HG03103 (cell line): Measurements from ENCODE around the gene DYNLRB2.

ENCODE experiments used
- ATAC-seq: cut with Tn5 transposase; IDR thresholded peaks from one replicate; pipeline ENCODE4 v1.9.1; 2021; ENCODE audit warnings: low read depth; ENCODE audit not compliant: unreplicated experiment

Gene DYNLRB2

DNA sequence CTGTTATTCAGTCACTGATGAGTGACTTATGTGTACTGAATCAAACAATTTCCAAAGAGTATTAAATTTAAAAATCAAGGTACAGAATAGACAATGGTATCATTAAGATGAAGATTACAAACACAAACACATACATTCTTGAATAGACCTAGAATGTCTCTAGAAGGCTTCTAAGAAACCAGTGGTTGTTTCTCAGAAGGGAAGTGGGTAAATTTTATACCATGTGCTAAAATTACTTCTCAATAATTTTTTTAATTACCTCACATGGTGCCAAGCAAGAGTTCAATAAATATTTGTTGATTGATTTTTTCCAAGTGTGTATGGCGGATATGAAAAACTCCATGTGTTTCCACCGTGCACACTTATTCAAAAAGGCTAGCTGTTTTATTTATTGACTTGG is 6.4 kb downstream of the DYNLRB2 start:
- no peak for ATAC-seq

DNA sequence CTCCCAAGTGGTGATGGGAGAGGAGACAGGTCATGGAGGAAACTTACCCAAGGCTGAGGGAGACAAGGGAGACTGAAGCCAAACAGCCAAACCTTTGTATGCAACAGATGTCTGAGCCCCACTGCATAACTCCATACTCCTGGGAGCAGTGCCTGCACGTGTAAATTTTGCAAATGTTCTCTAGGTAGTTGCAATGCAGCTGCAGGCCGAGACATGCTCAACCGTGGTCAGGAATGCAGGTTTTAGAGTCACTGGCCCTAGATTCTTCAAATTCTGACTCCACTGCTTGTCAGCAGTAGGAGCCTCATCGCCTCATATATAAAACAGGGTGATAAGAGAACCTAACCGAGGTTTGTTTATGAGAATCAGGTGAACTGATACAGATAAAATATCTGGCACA is 11.5 kb downstream of the DYNLRB2 start:
- no peak for ATAC-seq

GRCh38 chr16:80554033-80554432 is 13.2 kb downstream of the DYNLRB2 start:
- no peak for ATAC-seq

GRCh38 chr16:80556481-80556880 is 15.7 kb downstream of the DYNLRB2 start:
- ATAC-seq = no peak

DNA sequence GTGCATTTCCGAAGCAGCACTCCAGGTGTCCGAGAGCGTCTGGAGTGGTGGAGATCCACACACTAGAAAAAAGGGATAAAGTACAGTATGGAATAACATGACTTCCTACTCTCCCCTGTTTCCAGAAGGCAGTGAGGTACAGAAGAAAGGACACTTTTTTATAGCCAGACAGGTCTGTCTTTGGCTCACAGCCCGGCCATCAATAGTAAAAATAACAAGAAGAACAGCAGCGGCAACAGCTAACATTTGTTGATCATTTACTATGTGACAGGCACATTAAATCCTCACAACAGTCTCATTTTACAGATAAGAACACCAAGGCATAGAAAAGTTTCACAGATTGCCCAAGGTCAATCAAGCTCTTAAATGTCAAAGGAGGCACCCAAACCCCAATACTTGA is 16.2 kb downstream of the DYNLRB2 start:
- no peak for ATAC-seq

DNA sequence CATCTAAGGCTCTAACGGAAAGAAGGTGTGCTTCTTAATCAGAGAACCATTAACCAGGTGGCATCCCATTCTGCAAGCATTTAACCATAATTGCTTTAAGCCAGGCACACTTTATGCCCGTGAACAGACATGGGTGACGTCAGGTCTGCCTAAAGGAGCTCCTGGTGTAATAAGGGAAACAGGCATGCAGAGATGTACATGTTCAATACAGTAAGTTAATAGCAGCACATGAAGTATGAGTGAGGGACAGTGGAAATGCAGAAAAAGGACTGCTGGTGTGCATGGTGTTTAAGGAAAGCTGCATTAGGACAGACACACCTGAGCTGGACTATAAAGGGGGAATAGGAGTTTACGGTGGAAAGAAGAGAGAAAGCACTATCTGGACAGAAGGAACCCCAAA is 18.6 kb downstream of the DYNLRB2 start:
- ATAC-seq = no peak

GRCh38 chr16:80563066-80563465 is 22.3 kb downstream of the DYNLRB2 start:
- ATAC-seq = no peak

DNA sequence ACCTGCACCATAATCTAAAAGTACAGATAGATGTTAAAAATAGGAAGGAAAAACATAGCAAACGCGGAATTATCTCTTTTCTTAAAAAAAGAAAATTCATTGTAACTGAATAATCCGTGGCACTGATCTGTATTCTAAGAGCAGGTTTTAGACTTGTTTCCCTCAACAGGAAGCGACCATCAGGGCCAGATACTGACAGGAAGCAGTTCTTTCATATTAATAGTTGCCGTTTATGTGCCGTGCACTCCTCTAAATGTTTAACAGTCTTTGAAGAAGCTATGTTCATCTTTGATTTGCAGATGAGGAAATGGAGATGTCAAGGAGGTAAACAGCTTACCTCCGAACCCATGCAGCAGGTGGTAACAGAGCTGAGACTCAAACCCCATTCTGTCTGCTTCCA is 23.6 kb downstream of the DYNLRB2 start:
- no peak for ATAC-seq

DNA sequence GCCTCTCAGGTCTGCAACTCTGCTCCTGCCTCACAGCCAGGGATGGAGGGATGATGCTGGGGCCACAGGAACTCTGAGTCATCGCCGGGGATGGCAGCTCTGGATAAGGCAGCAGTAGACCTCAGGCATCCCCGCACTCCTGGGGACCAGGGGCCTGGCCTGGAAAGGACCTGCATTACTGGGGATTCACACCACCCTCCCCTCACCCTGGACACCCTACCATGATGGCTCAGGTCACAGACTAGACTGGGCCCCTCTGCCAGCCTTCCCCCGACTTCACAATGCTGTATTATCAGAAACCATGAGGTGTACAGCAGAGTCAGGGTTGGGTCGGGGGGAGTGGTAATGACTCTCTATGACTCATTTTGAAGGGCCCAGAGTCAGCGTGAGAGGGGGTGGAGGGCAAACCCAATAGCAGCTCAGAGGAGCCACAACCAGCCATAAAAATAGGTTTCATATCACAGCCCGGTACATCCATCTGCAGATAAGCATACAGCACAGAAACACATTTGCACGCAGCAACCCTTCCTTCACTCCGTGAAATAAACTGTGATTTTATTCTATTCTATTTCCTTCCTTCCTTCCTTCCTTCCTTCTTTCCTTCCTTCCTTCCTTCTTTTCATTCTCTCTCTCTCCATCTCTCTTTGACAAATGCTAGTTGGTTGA is 28.8 kb downstream of the DYNLRB2 start:
- peak; percentile 76 for ATAC-seq

GRCh38 chr16:80570106-80570478 is 29.3 kb downstream of the DYNLRB2 start:
- ATAC-seq = no peak

GRCh38 chr16:80573700-80574120 is 32.9 kb downstream of the DYNLRB2 start:
- no peak for ATAC-seq

- no peak for ATAC-seq
These were observed 35.6 kb downstream of the DYNLRB2 start for GRCh38 chr16:80576343-80576912.

DNA sequence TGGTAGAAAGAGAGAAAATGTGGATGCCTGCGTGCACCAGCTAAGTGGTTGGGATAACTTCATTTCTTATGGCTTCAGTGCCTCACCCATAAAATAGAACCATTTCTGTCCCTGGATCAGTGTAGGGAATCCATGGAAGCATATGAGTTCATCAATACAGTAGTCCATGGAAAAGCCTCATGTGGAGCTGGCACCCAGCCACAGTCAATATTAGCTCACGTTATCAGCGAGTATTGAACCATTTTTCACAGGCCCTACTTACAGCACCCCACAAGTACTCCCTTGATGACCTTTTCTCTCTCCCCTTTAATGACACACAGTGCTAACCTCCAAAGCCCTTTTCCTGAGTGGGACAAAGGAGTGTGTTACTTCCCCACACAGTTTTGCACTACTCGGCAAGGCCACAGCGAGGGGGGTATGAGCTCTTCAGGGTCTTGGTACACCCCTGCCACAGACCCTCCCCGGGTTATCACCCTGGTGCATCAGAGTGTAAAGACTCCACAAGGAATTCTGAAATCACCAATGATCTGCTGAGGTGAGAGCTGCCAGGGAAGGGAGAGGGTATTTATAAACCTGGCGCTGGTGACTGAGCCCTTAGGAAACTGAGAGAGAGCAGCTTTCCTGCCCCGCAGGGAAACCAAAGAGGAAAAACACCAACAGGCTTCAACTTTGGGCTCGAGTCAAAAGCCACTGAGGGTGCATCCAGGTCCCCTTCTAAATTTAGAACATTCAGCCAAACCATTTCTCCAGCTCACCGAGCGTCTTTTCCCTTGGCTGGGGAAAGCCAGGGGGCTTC is 36.9 kb downstream of the DYNLRB2 start:
- ATAC-seq = no peak

GRCh38 chr16:80580109-80580832 is 39.5 kb downstream of the DYNLRB2 start:
- ATAC-seq = peak; percentile 89

DNA sequence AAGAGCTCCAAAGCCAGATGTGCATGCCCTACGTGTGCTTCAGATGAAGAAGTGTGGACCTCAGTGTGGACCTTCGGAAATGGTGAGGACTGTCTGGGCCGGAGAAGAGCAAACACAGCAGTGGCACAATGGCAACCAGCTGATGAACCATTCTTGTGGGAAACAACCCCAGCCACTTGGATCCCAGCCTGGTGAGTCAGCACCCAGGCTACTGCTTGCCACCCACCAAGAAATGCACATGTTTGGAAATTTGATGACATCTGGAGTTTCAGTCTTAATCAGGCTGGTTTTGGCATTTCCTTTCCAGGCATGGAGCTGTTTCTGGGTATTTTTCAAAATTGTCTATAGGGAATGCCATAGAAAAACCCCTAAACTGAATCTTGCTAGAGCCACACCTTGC is 42.7 kb downstream of the DYNLRB2 start:
- ATAC-seq = no peak

DNA sequence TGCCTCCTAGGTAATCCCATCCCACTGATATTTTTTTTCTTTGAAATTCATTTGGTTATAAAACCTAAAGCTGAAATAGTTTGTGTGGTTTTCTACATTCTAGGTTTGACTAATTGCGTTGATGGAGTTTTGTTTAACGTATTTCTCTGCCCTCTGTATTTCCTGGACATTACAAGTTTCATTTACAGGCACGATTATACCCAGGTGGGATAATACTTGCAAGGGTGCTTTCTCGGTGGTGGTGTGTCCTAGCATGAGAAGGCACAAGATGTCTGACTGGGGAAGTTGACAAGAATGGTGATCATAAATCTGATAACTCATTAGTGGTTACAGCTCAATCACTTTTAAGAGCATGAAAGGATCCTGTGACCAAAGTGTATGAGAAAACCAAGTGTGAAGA is 45.0 kb downstream of the DYNLRB2 start:
- ATAC-seq = no peak

- ATAC-seq = no peak
These were observed 45.7 kb downstream of the DYNLRB2 start for GRCh38 chr16:80586476-80586875.

DNA sequence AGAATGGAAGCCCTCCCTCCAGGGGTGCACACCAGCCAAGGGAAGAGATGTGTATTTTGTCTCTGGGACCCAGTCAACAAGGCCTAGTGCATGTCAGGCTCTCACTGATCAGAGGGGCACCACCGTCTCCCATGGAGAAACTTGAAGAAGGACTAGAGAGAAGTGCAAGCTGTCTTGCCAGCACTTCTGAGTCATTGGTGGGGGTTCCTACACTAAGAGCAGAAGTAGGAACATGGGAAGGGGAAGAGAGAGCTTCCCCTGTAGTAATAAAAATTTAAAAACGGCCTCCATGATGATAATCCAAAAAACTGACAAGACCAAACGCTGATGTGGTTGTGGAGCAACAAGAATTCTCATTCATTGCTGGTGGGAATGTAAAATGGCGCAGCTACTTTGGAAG is 46.3 kb downstream of the DYNLRB2 start:
- no peak for ATAC-seq

DNA sequence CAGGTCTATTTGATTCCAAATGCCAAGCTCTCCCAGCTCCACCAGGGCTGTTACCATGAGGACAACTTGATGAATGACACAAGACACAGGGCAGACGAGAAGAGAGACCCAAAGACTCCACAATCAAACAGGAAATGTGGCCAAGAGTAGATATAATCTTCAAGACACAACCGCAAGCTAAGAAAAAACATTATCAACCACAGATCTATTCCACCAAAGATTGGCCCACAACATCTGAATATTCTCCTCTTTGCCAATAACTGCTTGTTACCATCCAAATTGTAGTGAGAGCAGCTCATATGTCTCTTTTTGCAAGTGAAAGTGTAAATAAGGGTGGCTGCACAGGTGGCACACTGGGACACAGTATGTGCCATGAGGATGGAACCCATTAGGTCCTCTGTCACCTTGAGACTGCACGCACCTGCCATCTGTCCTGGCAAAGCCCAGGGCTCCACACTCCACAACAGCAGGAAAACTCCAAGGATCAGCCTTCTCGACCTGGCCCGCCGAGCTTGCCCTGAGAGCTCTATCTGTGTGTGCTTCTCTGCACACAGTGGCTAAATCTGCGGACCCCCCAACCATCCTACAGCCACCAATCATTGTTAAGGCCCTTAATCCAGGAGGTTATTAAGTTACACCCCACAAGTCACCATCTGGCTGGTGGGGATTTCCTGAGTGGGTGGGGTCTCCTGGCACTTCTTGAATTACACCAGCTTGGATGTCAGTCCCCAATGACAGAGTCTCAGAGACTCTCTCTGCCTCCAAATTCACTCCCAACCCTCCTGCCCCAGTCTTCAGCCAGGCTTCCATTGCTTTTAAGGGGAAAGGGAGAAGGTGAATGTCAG is 50.5 kb downstream of the DYNLRB2 start:
- ATAC-seq = no peak

- no peak for ATAC-seq
These were observed 51.5 kb downstream of the DYNLRB2 start for GRCh38 chr16:80592273-80592672.
